ENCODE data around the gene TMEM62.
"Not testable (repeated sequence)": the region's sequence is repeated elsewhere in the genome, so short reads cannot be mapped to it uniquely, and the experiment has no call there.

Gene TMEM62

DNA sequence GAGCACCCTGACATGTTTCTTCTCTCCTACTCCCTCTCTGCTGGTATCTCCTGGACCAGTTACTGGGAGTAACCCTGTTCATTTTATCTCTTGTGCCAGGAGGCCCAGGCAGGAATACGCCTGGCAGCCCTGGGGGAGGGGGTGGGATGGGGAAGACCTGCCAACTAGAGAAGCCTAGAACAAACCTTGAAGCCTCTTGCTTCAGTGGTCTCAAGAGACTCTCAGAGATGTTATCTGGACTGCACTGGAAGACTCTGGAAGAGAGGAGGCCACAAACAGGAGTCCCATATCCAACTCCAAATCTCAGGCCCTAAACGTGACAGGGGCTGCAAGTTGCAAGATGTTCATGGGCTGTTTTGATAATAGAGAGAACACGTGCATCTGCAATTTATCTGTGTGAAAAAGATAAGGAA lies 87.6 kb downstream of the TMEM62 start, which contains the start of gene EPB42:
TSS of gene EPB42 (minus strand) at position 28 of the 413 bp plus-strand sequence. CDS start 193 bp downstream, outside the sequence.
- no peak for DNase-seq (ENCODE audit: low read depth)
- no peak within 1 kb of the TSS for H3K4me3 ChIP-seq (ENCODE audit: low read length)
- TF ChIP-seq, protein P1, sequence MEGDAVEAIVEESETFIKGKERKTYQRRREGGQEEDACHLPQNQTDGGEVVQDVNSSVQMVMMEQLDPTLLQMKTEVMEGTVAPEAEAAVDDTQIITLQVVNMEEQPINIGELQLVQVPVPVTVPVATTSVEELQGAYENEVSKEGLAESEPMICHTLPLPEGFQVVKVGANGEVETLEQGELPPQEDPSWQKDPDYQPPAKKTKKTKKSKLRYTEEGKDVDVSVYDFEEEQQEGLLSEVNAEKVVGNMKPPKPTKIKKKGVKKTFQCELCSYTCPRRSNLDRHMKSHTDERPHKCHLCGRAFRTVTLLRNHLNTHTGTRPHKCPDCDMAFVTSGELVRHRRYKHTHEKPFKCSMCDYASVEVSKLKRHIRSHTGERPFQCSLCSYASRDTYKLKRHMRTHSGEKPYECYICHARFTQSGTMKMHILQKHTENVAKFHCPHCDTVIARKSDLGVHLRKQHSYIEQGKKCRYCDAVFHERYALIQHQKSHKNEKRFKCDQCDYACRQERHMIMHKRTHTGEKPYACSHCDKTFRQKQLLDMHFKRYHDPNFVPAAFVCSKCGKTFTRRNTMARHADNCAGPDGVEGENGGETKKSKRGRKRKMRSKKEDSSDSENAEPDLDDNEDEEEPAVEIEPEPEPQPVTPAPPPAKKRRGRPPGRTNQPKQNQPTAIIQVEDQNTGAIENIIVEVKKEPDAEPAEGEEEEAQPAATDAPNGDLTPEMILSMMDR (IDR thresholded peaks at IDR 0.05; ENCODE audit: insufficient read depth, low read depth, low read length, missing control alignments) = no peak

GRCh38 chr15:43221422-43221821 lies 88.0 kb downstream of the TMEM62 start:
- no peak for DNase-seq (ENCODE audit: low read depth)
- H3K4me3 ChIP-seq (ENCODE audit: low read length) = no peak overlapping the region
- TF ChIP-seq, protein P1 (IDR thresholded peaks at IDR 0.05; ENCODE audit: insufficient read depth, low read depth, low read length, missing control alignments) = no peak

- no peak overlapping the region for H3K4me3 ChIP-seq (ENCODE audit: low read length)
- peak; percentile 77 for DNase-seq (ENCODE audit: low read depth)
- TF ChIP-seq, protein P1 (IDR thresholded peaks at IDR 0.05; ENCODE audit: insufficient read depth, low read depth, low read length, missing control alignments) = peak; percentile 87
Observed at GRCh38 chr15:43225201-43225949, 92.0 kb downstream of the TMEM62 start.

- not testable (repeated sequence) for H3K4me3 ChIP-seq (ENCODE audit: low read length); DNase-seq (ENCODE audit: low read depth)
Observed at GRCh38 chr15:43225950-43226255, 92.5 kb downstream of the TMEM62 start.

- no peak for DNase-seq (ENCODE audit: low read depth)
- no peak overlapping the region for H3K4me3 ChIP-seq (ENCODE audit: low read length)
- TF ChIP-seq, protein P1 (IDR thresholded peaks at IDR 0.05; ENCODE audit: insufficient read depth, low read depth, low read length, missing control alignments) = no peak
Observed at GRCh38 chr15:43226436-43227305, 93.3 kb downstream of the TMEM62 start.

- H3K4me3 ChIP-seq (ENCODE audit: low read length) = no peak overlapping the region
- no peak for DNase-seq (ENCODE audit: low read depth)
- TF ChIP-seq, protein P1 (IDR thresholded peaks at IDR 0.05; ENCODE audit: insufficient read depth, low read depth, low read length, missing control alignments) = no peak
Observed at GRCh38 chr15:43229977-43230376, 96.6 kb downstream of the TMEM62 start.

GRCh38 chr15:43230640-43231115 lies 97.3 kb downstream of the TMEM62 start:
- TF ChIP-seq, protein P1 (IDR thresholded peaks at IDR 0.05; ENCODE audit: insufficient read depth, low read depth, low read length, missing control alignments) = no peak
- no peak for DNase-seq (ENCODE audit: low read depth)
- H3K4me3 ChIP-seq (ENCODE audit: low read length) = no peak overlapping the region

Measured in epithelial cell of esophagus (primary cell).